Activated naive CD4-positive, alpha-beta T cell treated with anti-CD3 and anti-CD28 coated beads, Interleukin-2, amount 50 U/mL, for 72 hours (primary cell): ENCODE measurements around the gene RXRA. TPM values are rescaled to one million over a fixed set of nuclear protein-coding genes. Genes with fewer than 3 reads are reported as not detected.

Experiments
- ATAC-seq, 2 donors: fragments of 150-1000 bp; cut with Tn5 transposase; 2 replicates each; pipeline ENCODE4 v1.10.0; 2021; ENCODE audit warnings: mild to moderate bottlenecking in 2 of 2, moderate library complexity in 2 of 2
- DNase-seq, 2 donors: peaks; one replicate each; pipeline ENCODE4 v3.0.0; 2021 to 2022; ENCODE audit warnings: low spot score in 2 of 2
- H3K27ac Mint-ChIP-seq, 2 donors: one replicate each; pipeline ENCODE4 v1.8.0; 2022; ENCODE audit warnings: mild to moderate bottlenecking in 2 of 2, mixed read lengths in 2 of 2
- H3K36me3 Mint-ChIP-seq, 2 donors: one replicate each; pipeline ENCODE4 v1.8.0; 2022; ENCODE audit warnings: mixed read lengths in 2 of 2
- H3K9me3 Mint-ChIP-seq, 2 donors: one replicate each; pipeline ENCODE4 v1.8.0; 2022; ENCODE audit warnings: mixed read lengths in 2 of 2
- total RNA-seq, 2 donors: library from RNA; stranded (reverse); gene quantifications; one replicate each; pipeline ENCODE4 v1.2.3, GENCODE V29; 2022

The RXRA gene
- total RNA-seq = 1 to 10 TPM in 1 of 2 donors, under 1 TPM in 1; 0.25 to 7.9 TPM

- Mint-ChIP-seq H3K9me3 (no peaks in the 10 kb centered on the region), H3K27ac (no peak within 1 kb of the TSS), H3K36me3 (no peaks in the 10 kb centered on the region)
- ATAC-seq (peak; percentile 19 to 52), DNase-seq (peak in 1 of 2 donors; percentile 33)
Observed at GRCh38 chr9:134325813-134326723, at the start of gene RXRA. Gene RXRA (plus strand): TSS chr9:134326455. CDS start chr9:134326632, 177 bp downstream.

DNA sequence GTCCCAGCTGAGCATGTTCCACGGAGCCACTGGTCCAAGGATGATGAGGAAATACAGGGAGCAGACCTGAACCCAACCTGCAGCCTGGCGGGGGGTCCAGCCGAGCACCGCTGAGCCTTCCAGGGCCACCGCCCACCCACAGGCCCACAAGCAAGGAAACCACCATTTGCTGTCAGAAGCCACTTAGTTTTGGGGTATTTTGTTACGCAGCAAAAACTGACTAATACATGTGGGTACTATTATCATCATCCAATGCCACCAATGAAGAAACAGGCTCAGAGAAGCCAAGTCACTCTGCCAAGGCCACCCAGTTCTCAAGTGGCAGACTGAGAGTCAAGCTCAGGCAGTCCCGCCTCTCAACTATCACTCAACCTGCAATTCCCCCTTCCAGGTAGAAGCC lies 48.0 kb upstream of the RXRA start:
- no peaks in the 10 kb centered on the region for H3K9me3 Mint-ChIP-seq
- no peaks in the 10 kb centered on the region for H3K36me3 Mint-ChIP-seq
- no peak for DNase-seq
- ATAC-seq = no peak
- no peak overlapping the region for H3K27ac Mint-ChIP-seq

- Mint-ChIP-seq H3K9me3 (no peaks in the 10 kb centered on the region), H3K36me3 (no peaks in the 10 kb centered on the region), H3K27ac (no peak overlapping the region)
- DNase-seq = no peak
- no peak for ATAC-seq
Observed at GRCh38 chr9:134278974-134279640, 47.1 kb upstream of the RXRA start.

DNA sequence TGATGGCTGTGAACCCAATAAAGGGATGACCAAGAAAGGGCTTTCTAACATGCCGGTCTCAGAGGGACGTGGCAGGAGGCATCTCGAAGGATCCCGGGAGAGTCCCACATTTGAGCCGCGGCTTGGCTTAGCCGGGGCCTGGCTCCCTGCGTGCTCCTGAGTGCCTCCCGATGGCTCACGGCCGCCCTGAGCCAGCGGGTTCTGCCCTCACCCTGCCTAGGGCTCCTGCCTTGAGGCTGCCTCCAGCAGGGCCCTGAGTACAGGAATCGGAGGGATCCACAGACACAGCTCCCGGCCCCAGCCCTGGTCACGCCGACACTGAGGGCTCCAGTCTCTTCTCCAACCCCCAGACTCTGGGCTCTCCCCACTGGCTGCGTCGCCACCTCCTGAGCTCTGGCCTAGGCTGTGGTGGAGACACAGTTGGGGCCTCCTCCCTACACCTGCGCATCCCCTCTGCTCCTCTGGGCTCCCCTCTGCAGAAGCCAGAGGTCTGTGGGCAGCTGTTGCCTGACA lies 44.1 kb upstream of the RXRA start:
- Mint-ChIP-seq H3K9me3 (no peaks in the 10 kb centered on the region), H3K27ac (no peak overlapping the region), H3K36me3 (no peaks in the 10 kb centered on the region)
- DNase-seq (no peak), ATAC-seq (no peak)

- H3K27ac Mint-ChIP-seq = no peak overlapping the region
- DNase-seq (no peak), ATAC-seq (no peak)
- H3K9me3 Mint-ChIP-seq = no peaks in the 10 kb centered on the region
- no peaks in the 10 kb centered on the region for H3K36me3 Mint-ChIP-seq
Observed at GRCh38 chr9:134283111-134283515, 43.1 kb upstream of the RXRA start.

- Mint-ChIP-seq H3K9me3 (no peaks in the 10 kb centered on the region), H3K36me3 (no peaks in the 10 kb centered on the region), H3K27ac (no peak overlapping the region)
- ATAC-seq (no peak), DNase-seq (no peak)
Observed at GRCh38 chr9:134283692-134284265, 42.5 kb upstream of the RXRA start.

GRCh38 chr9:134284273-134284672 lies 42.0 kb upstream of the RXRA start:
- H3K9me3 Mint-ChIP-seq = no peaks in the 10 kb centered on the region
- no peak for DNase-seq
- H3K27ac Mint-ChIP-seq = no peak overlapping the region

DNA sequence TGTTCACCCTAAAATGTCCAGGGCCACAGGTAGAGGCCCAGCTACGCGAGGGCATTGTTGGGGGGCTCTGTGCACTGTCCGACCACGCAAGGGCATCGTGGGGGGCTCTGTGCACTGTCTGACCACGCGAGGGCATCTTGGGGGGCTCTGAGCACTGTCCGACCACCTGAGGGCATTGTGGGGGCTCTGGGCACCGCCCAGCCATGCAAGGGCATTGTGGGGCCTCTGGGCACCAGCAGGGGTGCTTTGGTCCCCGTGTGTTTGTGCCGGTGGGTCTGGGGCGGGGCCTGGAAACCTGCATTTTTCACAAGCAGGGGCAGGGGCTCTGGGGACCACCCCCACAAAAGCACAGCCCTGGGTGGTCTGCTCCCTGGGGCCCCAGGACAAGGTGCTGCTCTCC lies 41.5 kb upstream of the RXRA start:
- no peak for DNase-seq
- no peak for ATAC-seq
- Mint-ChIP-seq H3K36me3 (no peaks in the 10 kb centered on the region), H3K27ac (no peak overlapping the region), H3K9me3 (no peaks in the 10 kb centered on the region)

More at GRCh38 chr9:134284273-134284672, 42.0 kb upstream of the RXRA start:
- no peak for ATAC-seq
- no peaks in the 10 kb centered on the region for H3K36me3 Mint-ChIP-seq

DNA sequence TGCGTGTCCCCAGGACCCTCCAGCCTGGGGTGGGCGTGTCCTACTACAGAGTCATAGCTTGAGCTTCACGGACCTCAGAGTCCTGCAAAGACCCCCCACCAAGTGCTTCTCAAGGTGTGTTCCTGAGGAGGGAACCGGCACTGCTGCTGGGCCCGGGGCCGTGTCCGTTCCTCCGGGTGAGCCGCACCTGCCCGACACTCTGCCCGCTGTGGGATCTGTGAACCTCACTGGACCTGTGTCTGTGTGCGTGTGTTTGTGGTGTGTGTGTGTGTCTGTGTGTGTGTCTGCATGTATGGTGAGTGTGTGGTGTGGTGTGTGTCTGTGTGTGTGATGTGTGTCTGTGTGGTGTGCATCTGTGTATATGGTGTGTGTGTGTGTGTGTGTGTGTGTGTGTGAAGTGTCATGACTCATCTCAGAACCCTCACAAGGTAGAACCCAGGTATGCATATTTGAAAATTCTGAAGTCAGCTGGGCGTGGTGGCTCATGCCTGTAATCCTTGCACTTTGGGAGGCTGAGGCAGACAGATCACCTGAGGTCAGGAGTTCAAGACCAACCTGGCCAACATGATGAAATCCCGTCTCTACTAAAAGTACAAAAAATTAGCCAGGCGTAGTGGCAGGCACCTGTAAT lies 40.9 kb upstream of the RXRA start:
- Mint-ChIP-seq H3K27ac (no peak overlapping the region), H3K36me3 (no peaks in the 10 kb centered on the region), H3K9me3 (no peaks in the 10 kb centered on the region)
- ATAC-seq (no peak), DNase-seq (no peak)

DNA sequence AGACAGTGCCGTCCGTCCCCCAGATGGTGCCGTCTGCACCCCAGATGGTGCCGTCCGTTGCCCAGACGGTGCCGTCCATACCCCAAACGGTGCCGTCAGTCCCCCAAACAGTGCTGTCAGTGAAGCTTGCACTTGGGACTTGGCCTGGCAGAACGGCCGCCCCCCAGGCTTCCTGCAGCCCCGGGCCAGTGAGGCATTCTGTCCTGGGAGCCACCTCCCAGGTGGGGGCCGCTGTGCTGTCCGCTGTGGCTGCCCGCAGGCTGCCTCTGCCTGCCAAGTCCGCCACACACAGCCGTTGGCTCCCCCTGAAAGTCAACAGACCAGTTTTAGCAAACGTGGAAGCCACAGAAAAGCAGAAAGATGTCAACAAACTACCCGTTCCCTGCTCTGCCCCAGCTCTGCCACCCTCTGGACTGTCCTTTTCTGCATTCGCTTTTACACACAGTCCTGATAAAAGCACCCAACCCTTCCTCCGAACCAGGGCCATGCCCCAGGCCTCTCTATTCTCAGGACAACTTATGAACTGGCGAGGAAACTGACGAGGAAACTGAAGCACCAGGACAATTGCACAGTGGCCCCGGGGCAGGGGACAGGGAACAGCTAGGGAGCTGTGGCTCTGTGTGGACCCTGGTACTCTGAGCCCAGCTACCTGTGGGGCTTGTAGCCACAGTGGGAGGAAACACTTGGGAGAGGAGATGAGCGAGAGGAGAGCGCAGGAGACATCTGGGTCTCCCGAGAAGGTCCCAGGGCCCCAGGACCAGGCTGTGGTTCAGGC lies 39.6 kb upstream of the RXRA start:
- Mint-ChIP-seq H3K9me3 (no peaks in the 10 kb centered on the region), H3K27ac (peak overlapping the region in 1 of 2 donors; percentile 32), H3K36me3 (no peaks in the 10 kb centered on the region)
- ATAC-seq (no peak), DNase-seq (no peak)

- Mint-ChIP-seq H3K36me3 (no peaks in the 10 kb centered on the region), H3K9me3 (no peaks in the 10 kb centered on the region), H3K27ac (no peak overlapping the region)
- DNase-seq = no peak
- ATAC-seq = no peak
Observed at GRCh38 chr9:134287591-134288491, 38.4 kb upstream of the RXRA start.

GRCh38 chr9:134288746-134289145 lies 37.5 kb upstream of the RXRA start:
- no peaks in the 10 kb centered on the region for H3K9me3 Mint-ChIP-seq
- H3K36me3 Mint-ChIP-seq = no peaks in the 10 kb centered on the region
- no peak overlapping the region for H3K27ac Mint-ChIP-seq
- no peak for DNase-seq
- no peak for ATAC-seq

DNA sequence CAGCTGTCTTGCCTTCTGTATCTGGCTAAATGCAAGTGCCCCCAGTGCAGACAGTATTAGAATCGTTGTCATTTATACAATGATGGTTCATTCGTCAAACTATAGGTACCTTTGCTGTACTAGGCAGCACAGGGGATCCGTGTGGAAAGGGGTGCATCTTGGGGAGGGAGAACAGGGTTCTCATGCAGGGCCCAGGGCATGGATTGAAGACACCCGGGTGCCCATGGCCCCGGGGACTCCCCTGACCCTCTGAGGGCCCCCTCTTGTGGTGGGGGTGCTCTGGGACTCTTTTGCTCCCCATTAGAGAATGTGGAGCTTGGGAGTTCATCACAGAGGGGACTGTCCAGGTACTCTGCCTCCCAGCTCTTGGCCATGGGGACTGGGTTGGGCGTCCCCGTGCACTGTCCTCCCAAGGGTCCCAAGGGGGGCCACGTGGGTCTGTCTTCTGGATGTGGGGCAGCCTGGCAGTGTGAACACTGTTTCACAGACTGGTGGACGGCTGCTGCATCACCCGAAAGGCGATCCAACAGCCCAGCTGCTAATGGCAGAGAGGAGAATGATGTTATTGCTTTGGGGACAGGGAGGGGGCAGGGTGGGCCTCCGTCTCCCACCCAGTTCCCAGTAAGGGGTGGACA lies 36.9 kb upstream of the RXRA start:
- no peaks in the 10 kb centered on the region for H3K36me3 Mint-ChIP-seq
- H3K27ac Mint-ChIP-seq = no peak overlapping the region
- ATAC-seq (no peak), DNase-seq (no peak)
- no peaks in the 10 kb centered on the region for H3K9me3 Mint-ChIP-seq

DNA sequence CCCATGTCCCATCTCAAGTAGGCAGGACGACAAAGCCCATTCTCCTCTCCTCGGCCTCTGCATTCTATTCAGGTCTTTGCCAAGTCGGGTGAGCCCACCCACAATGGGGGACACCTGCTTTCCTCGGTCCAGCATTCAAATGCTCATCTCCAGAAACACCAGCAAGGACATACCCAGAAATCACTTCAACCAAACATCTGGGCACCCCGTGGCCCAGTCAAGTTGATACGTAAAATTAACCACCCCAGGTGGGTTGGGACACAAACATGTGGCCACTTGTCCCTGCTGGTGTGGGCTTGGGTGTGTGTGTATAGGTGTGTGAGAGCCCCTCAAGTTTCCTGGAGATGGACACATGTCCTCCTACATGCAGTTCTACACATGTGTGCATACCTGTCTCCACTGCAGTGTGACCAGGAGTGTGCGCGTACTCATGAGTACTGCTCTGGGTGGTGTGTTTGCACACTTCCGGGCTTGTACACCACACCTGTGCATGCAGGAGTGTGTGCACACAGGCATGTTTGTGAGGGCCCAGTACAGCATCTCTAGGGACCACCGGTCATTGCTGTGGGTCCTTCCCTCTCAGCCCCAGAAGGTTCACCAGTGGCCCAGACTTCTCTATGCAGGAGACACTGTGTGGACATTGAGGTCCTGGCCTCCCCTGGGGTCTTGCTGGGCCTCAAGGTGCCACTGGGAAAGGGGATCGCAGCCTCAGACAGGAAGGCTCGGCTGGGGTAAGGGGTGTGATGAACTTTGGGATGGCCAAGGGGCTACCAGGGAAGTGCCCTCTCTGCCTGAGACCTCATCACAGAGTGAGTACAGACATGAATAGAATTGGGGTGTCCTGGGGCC lies 35.4 kb upstream of the RXRA start:
- no peak for ATAC-seq
- H3K27ac Mint-ChIP-seq = no peak overlapping the region
- no peaks in the 10 kb centered on the region for H3K36me3 Mint-ChIP-seq
- no peaks in the 10 kb centered on the region for H3K9me3 Mint-ChIP-seq
- DNase-seq = no peak
